SW 1271 (cell line): Measurements from ENCODE around the gene GRID2.

Experiments used
- DNase-seq, 2 experiments: peaks; one replicate each; lab custom pipeline; 2025; lab: John Stamatoyannopoulos, UW

Gene GRID2

GRCh38 chr4:93751411-93751810, 1447.6 kb downstream of the GRID2 start:
- DNase-seq: no peak

- DNase-seq: no peak
Observed at GRCh38 chr4:93756101-93756500, 1452.3 kb downstream of the GRID2 start.

GRCh38 chr4:93759506-93759905, 1455.7 kb downstream of the GRID2 start:
- no peak for DNase-seq

DNA sequence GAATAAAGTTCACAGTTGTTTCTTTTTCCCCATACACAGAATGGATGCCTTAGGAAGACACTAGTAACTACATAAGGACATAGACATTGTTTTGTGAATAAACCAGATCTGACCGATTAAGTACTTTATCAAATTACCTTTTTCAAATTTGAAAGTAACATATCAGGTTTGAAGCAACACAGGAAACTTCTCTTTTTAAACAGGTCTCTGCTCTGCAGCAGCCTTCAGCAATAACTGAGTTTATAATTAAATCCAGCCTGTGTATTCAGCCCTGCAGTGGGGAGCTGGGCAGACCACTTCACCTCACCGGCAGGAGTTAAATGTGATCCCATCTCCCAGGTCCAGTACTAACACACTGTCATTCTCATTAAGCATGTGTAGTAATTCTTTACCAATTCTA, 1456.5 kb downstream of the GRID2 start:
- no peak for DNase-seq

GRCh38 chr4:93761286-93761685, 1457.5 kb downstream of the GRID2 start:
- DNase-seq: no peak

- peak in 1 of 2 experiments; percentile 13 for DNase-seq
Observed at GRCh38 chr4:93764639-93765246, 1461.0 kb downstream of the GRID2 start.

DNA sequence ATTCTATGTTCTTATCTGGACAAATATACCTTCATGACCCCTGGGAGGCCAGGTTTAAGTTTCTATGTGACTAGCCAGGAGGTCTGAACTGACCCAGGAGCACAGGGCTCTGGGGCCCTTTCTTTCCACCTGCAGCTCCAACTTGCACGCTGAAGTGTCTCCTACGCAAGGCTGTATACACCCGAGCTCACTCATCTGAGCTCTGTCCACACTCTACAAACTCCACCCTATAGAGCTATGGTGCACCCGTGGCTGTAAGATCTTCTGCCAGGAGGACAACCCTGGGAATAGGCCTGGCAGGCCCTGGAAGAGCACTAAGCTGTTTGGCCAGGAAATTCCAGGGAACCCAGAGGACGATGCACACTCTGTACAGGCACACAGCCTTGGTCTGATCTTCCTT, 1464.2 kb downstream of the GRID2 start:
- DNase-seq: no peak

DNA sequence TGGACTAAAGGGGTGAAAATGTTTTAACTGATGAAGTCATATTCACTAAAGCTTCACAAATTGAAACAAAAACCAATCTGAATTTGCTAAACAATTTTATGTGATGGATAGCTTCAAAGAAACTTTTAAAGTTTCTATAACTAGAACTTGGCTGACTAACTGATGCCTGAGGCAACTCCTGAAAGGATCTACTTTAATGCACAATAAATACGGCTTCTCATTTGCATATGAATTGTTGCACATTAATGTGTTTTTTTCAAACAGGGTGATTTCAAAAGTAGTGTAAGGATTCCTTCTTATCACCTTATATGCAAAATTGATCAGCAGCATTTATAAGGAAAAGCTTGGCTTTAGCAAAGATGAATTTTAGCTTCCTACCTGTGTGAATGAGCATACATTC, 1466.4 kb downstream of the GRID2 start:
- DNase-seq: no peak

DNA sequence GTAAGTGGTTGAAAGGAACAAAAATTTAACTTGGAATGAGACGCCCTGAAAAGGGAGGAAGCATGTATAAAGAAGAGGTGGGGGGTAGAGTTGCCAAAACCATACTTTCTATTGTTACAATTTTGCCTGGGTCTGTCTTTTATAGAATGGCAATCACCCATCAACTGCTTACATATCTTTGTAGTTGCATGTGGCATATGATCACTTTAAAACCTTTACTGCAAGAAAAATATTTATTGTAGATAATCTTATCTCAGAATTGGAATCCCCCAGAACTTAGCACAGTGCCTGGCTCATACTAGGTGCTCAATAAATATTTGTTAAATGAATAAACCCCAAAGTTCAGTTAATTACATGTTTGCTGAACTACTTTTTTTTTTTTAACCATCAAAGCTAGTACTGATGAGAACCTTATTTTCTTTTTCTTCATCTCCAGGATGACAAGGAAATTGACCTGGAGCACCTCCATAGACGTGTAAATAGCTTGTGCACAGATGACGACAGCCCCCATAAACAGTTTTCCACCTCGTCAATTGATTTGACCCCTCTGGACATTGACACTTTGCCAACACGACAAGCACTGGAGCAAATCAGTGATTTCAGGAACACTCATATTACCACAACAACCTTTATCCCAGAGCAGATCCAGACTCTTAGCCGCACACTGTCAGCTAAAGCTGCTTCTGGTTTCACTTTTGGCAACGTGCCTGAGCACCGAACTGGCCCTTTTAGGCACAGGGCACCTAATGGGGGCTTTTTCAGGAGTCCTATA, 1468.1 kb downstream of the GRID2 start:
- no peak for DNase-seq

- no peak for DNase-seq
Observed at GRCh38 chr4:93772858-93773257, 1469.1 kb downstream of the GRID2 start.

DNA sequence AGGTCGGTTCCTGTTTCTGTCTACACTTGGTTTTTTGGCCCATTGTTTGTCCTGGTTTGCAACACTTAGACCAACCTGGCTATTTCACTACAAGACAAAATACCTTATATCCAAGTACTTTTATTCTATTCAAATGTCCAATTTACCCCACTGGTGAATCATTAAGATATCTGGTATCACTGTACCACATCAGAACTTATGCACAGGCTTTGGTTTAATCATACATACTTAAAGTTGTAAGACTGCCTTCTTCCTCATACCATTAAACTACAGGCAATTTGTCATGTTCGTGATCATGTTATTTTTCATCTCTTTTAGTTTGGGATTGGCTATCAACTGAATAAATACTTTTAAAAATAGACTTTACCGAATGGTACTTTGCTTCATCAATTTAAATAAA, 1471.8 kb downstream of the GRID2 start:
- no peak for DNase-seq

GRCh38 chr4:93776386-93777080, 1472.8 kb downstream of the GRID2 start:
- DNase-seq: no peak

- DNase-seq: no peak
Observed at GRCh38 chr4:93777081-93777460, 1473.3 kb downstream of the GRID2 start.

DNA sequence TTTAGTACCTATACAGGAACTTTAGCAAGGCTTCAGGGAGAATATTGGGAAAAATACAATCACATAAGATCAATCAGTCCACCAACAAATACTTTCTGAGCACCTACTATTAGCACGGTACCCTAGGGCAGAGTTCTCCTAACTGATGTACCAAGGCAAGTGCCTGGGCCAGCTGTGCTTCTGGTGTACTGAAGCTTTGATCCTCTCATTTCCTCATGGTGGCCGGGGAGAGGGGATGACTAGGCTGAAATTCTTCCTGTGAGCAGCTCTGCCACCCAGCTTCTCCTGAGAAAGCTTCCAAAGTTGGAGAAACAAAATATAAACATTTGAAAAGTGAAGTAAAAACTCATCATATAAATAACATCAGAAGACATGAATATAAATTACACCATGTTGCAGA, 1475.5 kb downstream of the GRID2 start:
- DNase-seq: no peak

- no peak for DNase-seq
Observed at GRCh38 chr4:93780080-93780479, 1476.3 kb downstream of the GRID2 start.

- no peak for DNase-seq
Observed at GRCh38 chr4:93781198-93781597, 1477.4 kb downstream of the GRID2 start.

- DNase-seq: no peak
Observed at GRCh38 chr4:93786149-93786548, 1482.4 kb downstream of the GRID2 start.

- peak; percentile 1 to 18 for DNase-seq
Observed at GRCh38 chr4:93788712-93789111, 1484.9 kb downstream of the GRID2 start.

DNA sequence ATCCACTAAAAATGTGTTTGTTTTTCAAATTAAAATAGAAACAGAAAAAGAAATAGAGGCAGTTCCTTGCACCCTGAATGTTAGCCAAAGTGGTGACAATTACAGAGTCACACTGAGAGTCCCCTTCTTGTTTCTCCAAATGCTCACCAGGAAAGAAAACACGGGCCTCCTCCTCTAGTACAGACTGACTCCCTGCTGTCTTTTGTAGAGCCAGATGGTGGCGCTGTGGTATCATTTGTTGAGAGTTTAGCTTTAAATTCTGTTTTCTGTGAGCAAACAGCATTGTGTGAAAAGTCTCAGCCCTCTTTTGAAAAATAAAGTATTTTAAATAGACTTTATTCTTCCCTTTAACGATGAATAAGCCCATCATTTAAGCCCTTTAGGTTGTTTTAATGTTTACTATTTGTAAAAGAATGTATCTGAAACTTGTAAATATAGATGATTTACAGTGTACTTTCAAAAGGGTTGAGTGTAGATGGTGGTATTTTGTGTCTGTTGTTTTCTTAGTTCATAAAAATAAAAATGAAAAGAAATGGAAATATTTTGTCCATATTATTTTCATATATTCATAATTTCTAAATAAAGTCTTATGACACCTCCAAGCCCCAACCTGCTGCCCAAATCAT, 1487.9 kb downstream of the GRID2 start:
- DNase-seq: peak in 1 of 2 experiments; percentile 24

DNA sequence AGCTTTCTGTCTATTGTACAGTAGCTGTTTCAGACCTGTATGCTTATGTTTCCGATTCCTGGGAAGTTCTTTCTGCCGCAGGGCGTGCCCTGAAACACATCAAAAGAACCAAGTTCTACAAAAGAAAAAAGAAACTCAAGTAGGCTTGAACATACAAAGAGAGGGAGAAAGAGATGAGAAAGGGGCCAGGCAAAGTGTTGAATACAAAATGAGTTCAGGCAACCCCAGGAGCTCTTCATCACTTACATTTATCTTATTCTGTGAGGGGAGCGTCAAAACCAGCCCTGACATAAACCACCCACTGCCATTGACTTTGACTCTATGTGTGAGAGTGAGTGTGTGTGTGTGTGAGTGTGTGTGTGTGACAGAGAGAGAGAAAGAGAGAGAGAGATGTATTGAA, 1498.3 kb downstream of the GRID2 start:
- DNase-seq: no peak

DNA sequence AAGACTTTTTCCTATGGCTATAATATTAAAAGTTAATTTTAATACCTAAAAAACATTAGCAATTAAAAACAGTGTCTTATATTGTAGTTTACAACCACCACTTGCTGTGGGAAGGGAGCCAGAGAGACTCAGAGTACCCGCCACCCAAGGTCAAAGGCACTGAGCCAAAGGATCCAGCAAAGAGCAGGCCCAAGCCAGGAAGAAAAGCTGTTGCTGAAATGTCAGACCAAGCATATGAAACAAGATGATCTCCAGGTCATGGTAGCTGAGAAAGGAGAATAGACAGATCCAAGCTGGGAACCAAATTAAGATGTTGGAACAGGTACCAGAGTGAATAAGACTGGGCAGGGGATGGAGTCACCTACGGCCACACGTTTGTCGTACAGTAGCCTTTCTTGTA, 1506.0 kb downstream of the GRID2 start:
- no peak for DNase-seq

- DNase-seq: no peak
Observed at GRCh38 chr4:93810340-93810992, 1506.7 kb downstream of the GRID2 start.
